AG08396 (cell line): ENCODE measurements around the gene ZNF473.
"Not testable (repeated sequence)": the region's sequence is repeated elsewhere in the genome, so short reads cannot be mapped to it uniquely, and the experiment has no call there.

Source experiments
- DNase-seq: peaks from one replicate; pipeline ENCODE4 v3.0.0; 2012; ENCODE audit warnings: low spot score, mixed read lengths

ZNF473 gene

DNA sequence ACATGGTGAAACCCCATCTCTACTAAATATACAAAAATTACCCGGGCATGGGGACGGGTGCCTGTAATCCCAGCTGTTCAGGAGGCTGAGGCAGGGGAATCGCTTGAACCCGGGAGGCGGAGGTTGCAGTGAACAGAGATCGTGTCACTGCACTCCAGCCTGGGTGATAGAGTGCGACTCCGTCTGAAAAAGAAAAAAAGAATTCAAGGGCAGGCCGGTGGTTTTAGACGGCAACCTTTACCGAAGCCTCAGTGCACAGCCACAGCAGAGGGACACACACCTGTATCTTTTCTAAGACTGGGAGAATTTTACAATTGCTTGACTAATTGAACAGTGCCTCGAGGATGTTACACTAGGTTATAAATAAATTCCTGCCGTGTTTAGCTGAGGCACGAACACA lies 73.9 kb downstream of the ZNF473 start:
- DNase-seq, result not testable (repeated sequence)

DNA sequence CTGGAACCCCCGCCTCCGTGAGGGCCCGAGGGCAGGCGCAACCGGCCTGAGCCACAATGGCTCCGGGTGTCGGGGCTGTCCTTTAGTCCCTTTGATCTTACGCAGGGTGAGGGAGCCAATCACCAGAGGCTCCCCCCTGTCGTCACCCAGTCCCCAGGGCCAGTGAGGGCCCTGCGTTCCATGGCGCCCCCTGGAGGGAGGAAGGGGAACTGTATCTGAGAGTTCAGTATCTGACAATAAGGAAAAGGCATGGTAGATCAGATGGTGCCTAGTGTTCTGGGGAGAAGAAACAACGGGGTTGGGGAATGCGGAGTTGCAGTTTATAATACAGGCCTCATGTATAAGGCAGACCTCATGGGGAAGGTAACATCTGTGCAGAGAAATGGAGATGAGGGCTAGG lies 75.1 kb downstream of the ZNF473 start:
- not testable (repeated sequence) for DNase-seq
